22Rv1 (cell line): ENCODE measurements around the gene TNRC18.

Experiments used
- H3K27ac ChIP-seq: fragments of 450-650 bp; 2 replicates; pipeline ENCODE4 v1.5.1; 2017
- CTCF ChIP-seq: fragments of 450-650 bp; IDR thresholded peaks from 2 replicates; pipeline ENCODE4 v1.5.1; 2017; ENCODE audit warnings: mild to moderate bottlenecking
- ZFX ChIP-seq: fragments of 450-650 bp; IDR thresholded peaks from 2 replicates; pipeline ENCODE4 v1.6.1; 2017; ENCODE audit warnings: antibody characterized with exemption, borderline replicate concordance

Gene TNRC18

DNA sequence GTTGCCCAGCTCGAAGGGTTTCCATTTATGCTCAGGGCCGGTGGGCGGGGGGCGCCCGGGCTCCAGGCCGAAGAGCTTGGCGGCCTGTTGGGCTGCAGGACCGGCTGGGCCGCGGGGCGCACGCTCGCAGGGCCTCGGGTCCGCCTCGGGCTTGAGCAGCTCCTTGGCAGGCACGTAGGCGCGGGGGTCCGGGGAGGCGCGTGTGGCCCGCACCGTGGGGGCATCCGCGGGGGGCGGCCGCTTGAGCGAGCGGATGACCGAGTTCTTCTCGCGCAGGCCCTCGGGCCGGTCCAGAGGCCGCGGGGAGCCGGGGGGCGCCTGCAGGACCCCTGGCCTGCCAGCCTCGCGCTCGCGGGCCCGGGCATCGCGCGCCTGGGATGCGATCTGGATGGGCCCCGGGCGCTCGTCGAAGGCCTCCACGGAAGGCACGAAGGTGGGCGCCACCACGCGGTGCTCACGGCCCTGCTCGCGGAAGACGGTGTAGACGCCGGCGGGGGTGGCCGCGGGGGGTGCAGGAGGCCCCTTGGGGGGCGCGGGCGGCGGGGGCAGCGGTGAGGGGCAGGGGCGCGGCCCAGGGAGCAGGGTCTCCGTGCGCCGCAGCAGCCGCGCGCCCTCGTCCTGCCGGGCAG, 35.2 kb downstream of the TNRC18 start:
- H3K27ac ChIP-seq = no peak overlapping the region

DNA sequence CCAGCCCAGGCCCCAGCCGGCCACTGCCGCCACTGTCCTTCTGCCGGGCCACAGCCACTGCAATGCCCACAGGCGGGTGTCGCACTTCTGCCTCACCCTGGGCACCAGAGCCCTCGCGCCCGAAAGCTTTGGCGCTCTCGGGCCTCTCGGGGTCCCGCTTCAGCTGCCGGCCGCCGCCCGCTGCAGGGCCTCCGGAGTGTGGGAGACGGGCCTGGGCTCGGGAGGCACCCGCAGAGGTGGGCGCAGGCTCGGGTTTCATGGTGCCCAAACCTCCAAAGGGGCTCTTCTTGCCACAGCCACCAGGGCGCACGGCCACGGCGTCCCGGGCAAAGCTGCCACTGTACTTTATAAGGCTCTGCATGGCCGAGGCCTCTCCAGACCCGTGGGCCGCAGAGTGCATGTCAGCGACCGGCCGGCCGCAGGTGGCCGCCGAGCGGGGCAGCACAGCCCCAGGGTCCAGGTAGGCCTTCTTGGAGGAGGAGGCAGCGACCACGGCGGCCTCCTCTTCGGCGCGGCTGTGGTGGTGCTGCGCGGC, 35.9 kb downstream of the TNRC18 start:
- no peak overlapping the region for H3K27ac ChIP-seq
- TF ChIP-seq CTCF = no peak
- TF ChIP-seq ZFX = no peak

More for the DNA sequence above, 35.2 kb downstream of the TNRC18 start:
- TF ChIP-seq ZFX (no peak), CTCF (no peak)

DNA sequence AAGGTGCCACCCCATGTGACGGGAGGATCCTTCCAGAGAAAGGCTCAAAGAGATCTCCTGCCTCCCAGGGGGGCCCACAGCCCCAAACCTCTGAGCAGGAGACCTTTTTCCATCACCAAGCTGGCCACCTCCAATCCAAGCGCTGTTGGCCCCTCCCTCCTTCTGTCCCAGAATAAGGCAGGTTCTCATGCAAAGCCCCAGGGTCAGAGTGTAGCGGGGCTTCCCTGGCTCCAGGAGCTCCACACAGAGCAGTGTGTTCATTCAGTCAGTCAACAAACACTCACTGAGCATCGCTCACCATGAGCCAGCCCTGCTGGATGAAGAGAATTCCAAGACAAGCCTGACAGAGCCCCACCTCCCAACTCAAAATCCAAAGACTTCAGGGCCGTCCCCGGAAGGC, 39.0 kb downstream of the TNRC18 start:
- no peak for TF ChIP-seq ZFX
- TF ChIP-seq CTCF = no peak
- no peak overlapping the region for H3K27ac ChIP-seq

DNA sequence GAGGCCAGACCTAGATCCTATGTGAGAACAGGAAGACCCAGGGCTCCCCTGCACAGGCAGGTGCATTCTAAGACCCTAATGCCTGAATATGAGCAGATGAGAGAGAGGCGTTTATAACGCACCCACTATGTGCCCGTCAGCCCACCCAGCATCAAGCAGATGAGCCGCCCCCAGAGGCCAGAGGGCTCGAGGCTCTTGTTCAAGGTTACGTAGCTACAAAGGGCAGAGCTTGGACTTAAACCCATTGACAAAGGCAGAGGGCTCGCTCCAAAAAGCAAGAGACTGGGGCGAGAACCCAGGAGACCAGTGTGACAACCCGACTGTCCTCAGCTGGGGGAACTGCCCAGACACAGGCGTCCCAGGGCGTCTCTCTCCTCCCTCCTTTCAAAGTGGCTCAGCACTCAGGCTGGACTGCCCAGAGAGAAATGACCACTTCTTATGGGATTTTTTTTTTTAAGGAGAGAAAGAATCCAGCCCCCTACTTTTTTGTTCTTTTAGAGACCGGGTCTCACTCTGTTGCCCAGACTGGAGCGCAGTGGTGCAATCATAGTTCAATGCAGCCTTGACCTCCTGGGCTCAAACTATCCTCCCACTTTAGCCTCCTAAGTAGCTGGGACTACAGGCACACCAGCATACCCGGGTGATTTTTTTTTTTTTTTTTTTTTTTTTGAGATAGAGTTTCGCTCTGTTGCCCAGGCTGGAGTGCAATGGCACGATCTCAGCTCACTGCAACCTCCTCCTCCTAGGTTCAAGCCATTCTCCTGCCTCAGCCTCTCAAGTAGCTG, 40.1 kb downstream of the TNRC18 start:
- TF ChIP-seq CTCF = no peak
- no peak for TF ChIP-seq ZFX
- H3K27ac ChIP-seq = no peak overlapping the region

DNA sequence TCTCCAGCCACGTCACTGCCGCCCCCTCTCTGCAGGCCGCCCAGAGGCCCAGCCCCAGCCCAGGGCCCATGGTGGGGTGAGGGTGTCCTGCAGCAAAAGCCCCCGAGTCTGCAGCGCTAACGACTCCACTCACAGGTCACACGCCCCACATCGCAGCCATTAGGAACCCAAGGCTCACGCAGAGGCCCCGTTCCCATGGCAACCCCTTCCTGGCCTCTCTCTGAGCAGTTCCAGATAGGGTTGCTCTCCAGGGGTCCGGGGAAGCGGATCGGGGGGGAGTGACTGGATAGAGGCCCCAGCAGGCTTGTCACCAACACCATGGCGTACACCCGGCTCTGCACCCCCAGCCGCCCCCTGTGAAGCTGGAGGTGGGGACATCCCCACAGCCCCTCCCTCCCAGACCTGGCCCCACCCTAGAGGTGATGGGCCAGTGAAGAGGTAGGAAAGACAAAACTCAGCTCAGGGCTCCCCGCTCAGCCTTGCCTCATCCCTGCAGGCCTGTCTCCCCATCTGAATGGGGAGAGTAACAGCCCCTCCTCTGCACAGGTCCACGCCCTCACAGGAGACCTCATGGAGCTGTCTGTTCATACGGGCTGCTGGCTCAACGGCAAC, 41.2 kb downstream of the TNRC18 start:
- TF ChIP-seq ZFX = no peak
- TF ChIP-seq CTCF = no peak
- H3K27ac ChIP-seq = no peak overlapping the region

DNA sequence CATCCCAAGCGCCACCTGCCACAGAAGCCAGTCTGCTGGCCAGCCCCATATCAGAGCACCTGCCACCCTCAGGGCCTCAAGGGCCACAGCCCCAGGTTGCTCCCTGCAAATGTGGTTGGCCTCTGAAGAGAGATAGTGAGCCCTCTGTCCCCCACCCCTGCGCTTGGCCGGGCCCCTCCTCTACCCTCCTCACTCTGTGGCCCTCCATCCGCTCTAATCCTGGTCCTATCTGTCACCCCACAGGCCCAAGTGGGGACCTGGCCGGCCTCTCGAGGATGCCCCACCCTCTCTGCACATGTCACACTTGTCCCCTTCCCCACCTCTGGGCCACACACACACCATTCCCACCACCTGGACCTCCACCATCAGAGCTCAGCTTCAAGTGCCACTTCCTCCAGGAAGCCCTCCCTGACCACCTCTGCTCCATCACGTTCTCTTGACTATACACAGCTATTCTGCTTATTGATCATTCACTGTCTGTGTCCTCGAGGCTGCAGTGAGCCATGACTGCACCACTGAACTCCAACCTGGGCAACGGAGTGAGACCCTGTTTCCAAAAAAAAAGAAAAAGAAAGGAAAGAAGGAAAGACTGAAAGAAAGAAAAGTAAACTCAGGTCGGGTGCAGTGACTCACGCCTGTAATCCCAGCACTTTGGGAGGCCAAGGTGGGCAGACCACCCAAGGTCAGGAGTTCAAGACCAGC, 42.4 kb downstream of the TNRC18 start:
- H3K27ac ChIP-seq = no peak overlapping the region
- no peak for TF ChIP-seq CTCF
- TF ChIP-seq ZFX = no peak
